Measurements from ENCODE around the gene SLC5A4. TPM values are rescaled to one million over a fixed set of nuclear protein-coding genes. Genes with fewer than 3 reads are reported as not detected.

Gene SLC5A4
- total RNA-seq, 1 experiment from 2014 or later, result not detected

DNA sequence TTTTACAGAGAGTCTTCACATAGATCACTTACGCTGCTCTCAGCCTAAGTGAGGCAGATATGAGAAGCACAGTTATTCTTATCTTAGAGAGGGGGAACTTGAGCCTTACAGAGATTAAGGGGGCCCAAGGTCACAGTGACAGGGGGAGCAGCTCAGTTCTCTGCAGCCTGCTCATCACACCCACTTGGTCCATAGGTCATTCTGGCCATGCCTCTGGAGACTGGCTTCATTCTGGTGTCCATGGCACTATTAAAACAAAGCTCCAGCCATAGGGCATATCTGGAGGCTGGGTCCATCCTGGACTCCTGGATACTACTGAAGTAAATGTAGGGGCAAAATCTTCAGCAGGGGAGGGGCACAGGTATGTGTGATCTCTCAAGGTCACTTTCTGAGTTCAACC, 5.9 kb downstream of the SLC5A4 start:
- Histone ChIP-seq H2BK12ac (ENCODE audit: insufficient read length, low read depth, low read length) (no peak overlapping the region), H3K18ac (ENCODE audit: insufficient read length, low read depth, low read length) (no peak overlapping the region), H2BK5ac (ENCODE audit: insufficient read length, low read length) (no peak overlapping the region), H3K23me2 (ENCODE audit: insufficient read length, low read depth, low read length, poor library complexity, severe bottlenecking) (no peaks in the 10 kb centered on the region), H2AK5ac (ENCODE audit: insufficient read length, low read length) (no peak overlapping the region), H3K23ac (ENCODE audit: insufficient read length, low read depth, low read length) (no peak overlapping the region), H2BK20ac (ENCODE audit: low read depth, low read length, poor library complexity, severe bottlenecking) (no peak overlapping the region), H3K9me3 (ENCODE audit: control insufficient read depth, low read depth, low read length) (no peaks in the 10 kb centered on the region), H3K56ac (ENCODE audit: insufficient read length, low read depth, low read length) (no peak overlapping the region), H3K9ac (ENCODE audit: extremely low read depth, insufficient read length, low read length) (no peak overlapping the region), H3K14ac (ENCODE audit: insufficient read depth, low read length) (no peak overlapping the region), H4K5ac (ENCODE audit: insufficient read length, low read depth, low read length) (no peak overlapping the region), H4K20me1 (ENCODE audit: control insufficient read depth, insufficient read depth, insufficient read length) (no peaks in the 10 kb centered on the region), H4K8ac (replicated peaks; ENCODE audit: insufficient read length, low read depth, low read length) (no peak overlapping the region), H2BK15ac (ENCODE audit: low read depth, low read length) (no peak overlapping the region), H3K4ac (ENCODE audit: low read depth, low read length) (no peak overlapping the region), H3K4me2 (ENCODE audit: insufficient read depth, insufficient read length, low read length) (no peak overlapping the region), H2AFZ (ENCODE audit: low read length) (no peak overlapping the region), H3K79me2 (ENCODE audit: insufficient read depth, low read length) (no peaks in the 10 kb centered on the region), H2BK120ac (ENCODE audit: low read depth, low read length, poor library complexity, severe bottlenecking) (no peak overlapping the region), H3K27me3 (ENCODE audit: insufficient read depth, low read length) (no peaks in the 10 kb centered on the region), H3K27ac (ENCODE audit: insufficient read length, low read depth, low read length) (no peak overlapping the region), H3K79me1 (ENCODE audit: insufficient read depth, low read depth, low read length, poor library complexity, severe bottlenecking) (no peaks in the 10 kb centered on the region), H4K91ac (ENCODE audit: insufficient read length, low read depth, low read length) (no peak overlapping the region), H3T11ph (ENCODE audit: low read length) (no peak overlapping the region), H3K4me1 (ENCODE audit: insufficient read depth, low read length) (no peaks in the 10 kb centered on the region)
- H3K4me3 Mint-ChIP-seq, result no peak overlapping the region
- H3K27me3 Mint-ChIP-seq (ENCODE audit: low read depth), result peaks cover 78% of the 10 kb centered on the region
- no peak overlapping the region for H3K27ac Mint-ChIP-seq
- DNase-seq, result no peak
- TF ChIP-seq, protein P1, sequence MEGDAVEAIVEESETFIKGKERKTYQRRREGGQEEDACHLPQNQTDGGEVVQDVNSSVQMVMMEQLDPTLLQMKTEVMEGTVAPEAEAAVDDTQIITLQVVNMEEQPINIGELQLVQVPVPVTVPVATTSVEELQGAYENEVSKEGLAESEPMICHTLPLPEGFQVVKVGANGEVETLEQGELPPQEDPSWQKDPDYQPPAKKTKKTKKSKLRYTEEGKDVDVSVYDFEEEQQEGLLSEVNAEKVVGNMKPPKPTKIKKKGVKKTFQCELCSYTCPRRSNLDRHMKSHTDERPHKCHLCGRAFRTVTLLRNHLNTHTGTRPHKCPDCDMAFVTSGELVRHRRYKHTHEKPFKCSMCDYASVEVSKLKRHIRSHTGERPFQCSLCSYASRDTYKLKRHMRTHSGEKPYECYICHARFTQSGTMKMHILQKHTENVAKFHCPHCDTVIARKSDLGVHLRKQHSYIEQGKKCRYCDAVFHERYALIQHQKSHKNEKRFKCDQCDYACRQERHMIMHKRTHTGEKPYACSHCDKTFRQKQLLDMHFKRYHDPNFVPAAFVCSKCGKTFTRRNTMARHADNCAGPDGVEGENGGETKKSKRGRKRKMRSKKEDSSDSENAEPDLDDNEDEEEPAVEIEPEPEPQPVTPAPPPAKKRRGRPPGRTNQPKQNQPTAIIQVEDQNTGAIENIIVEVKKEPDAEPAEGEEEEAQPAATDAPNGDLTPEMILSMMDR (conservative IDR thresholded peaks at IDR 0.05), result no peak
- H3K4me1 Mint-ChIP-seq, result 0 out of 4 replicates have a peak, but pooled peaks cover 0 to 3% of the 10 kb centered on the region in 2 experiments
- H3K9me3 Mint-ChIP-seq, result 0 out of 5 replicates have a peak, but pooled peaks cover 0 to 3% of the 10 kb centered on the region in 2 experiments
- no CpG with 5 or more reads among the region's 1 CpG for WGBS (ENCODE audit: extremely low coverage, insufficient read length, low lambda C conversion rate)
- no peaks in the 10 kb centered on the region for H3K36me3 Mint-ChIP-seq (ENCODE audit: insufficient read depth in 1 of 3, low read depth in 3 of 3)

All from H9 (cell line).